KMS-11 (cell line): ENCODE data around the gene MYO1H.
"Not testable (repeated sequence)": the region's sequence is repeated elsewhere in the genome, so short reads cannot be mapped to it uniquely, and the experiment has no call there.

Experiments used
- H2AFZ ChIP-seq: fragments of 200-600 bp; sonication (generic); 2 replicates; pipeline ENCODE4 v1.6.1; 2016; ENCODE audit warnings: antibody characterized with exemption, mixed run types, low read depth
- H3K27ac ChIP-seq: fragments of 200-600 bp; sonication (generic); 2 replicates; pipeline ENCODE4 v1.6.1; 2016; ENCODE audit warnings: mild to moderate bottlenecking, mixed run types
- H3K27me3 ChIP-seq: fragments of 200-600 bp; sonication (generic); 2 replicates; pipeline ENCODE4 v1.6.1; 2017; ENCODE audit warnings: mild to moderate bottlenecking, low read depth, mixed run types, moderate library complexity; ENCODE audit not compliant: insufficient read depth
- H3K36me3 ChIP-seq: fragments of 200-600 bp; sonication (generic); 2 replicates; pipeline ENCODE4 v1.6.1; 2017; ENCODE audit warnings: mild to moderate bottlenecking, mixed run types; ENCODE audit not compliant: insufficient read depth
- H3K4me1 ChIP-seq: fragments of 200-600 bp; sonication (generic); 2 replicates; pipeline ENCODE4 v1.6.1; 2016; ENCODE audit warnings: mild to moderate bottlenecking, low read depth, mixed run types; ENCODE audit not compliant: poor library complexity, severe bottlenecking
- H3K4me2 ChIP-seq: fragments of 200-600 bp; sonication (generic); 2 replicates; pipeline ENCODE4 v1.7.0; 2016; ENCODE audit warnings: mild to moderate bottlenecking, mixed run types
- H3K4me3 ChIP-seq: fragments of 200-600 bp; sonication (generic); IDR thresholded peaks from 2 replicates; pipeline ENCODE4 v1.6.1; 2017; ENCODE audit warnings: low read depth, low read length, mixed read lengths; ENCODE audit not compliant: insufficient read depth
- H3K79me2 ChIP-seq: fragments of 200-600 bp; sonication (generic); 2 replicates; pipeline ENCODE4 v1.6.1; 2016; ENCODE audit warnings: low read depth, mixed run types; ENCODE audit not compliant: insufficient read depth
- H3K9ac ChIP-seq: fragments of 200-600 bp; sonication (generic); 2 replicates; pipeline ENCODE4 v1.6.1; 2016; ENCODE audit warnings: mild to moderate bottlenecking, mixed run types
- H4K20me1 ChIP-seq: fragments of 200-600 bp; sonication (generic); 2 replicates; pipeline ENCODE4 v1.6.1; 2016; ENCODE audit warnings: mild to moderate bottlenecking, mixed run types; ENCODE audit not compliant: insufficient read depth
- CTCF ChIP-seq: fragments of 200-600 bp; sonication (generic); conservative IDR thresholded peaks from 2 replicates; pipeline ENCODE4 v1.6.1; 2017; ENCODE audit warnings: low read depth, mild to moderate bottlenecking, antibody characterized with exemption, low read length, moderate library complexity, mixed read lengths

Gene MYO1H

GRCh38 chr12:109466821-109467220 is 119.1 kb downstream of the MYO1H start:
- no peak for TF ChIP-seq CTCF
- H2AFZ ChIP-seq, result no peak overlapping the region
- no peak overlapping the region for H3K4me3 ChIP-seq
- H3K9ac ChIP-seq, result no peak overlapping the region
- H3K27me3 ChIP-seq, result no peaks in the 10 kb centered on the region
- no peaks in the 10 kb centered on the region for H3K36me3 ChIP-seq
- no peaks in the 10 kb centered on the region for H4K20me1 ChIP-seq
- no peaks in the 10 kb centered on the region for H3K79me2 ChIP-seq
- no peak overlapping the region for H3K4me2 ChIP-seq
- no peaks in the 10 kb centered on the region for H3K4me1 ChIP-seq
- H3K27ac ChIP-seq, result no peak overlapping the region

GRCh38 chr12:109467978-109468676 is 120.4 kb downstream of the MYO1H start:
- Histone ChIP-seq H2AFZ (no peak overlapping the region), H3K9ac (no peak overlapping the region), H3K27me3 (no peaks in the 10 kb centered on the region), H3K27ac (no peak overlapping the region), H3K4me3 (no peak overlapping the region), H4K20me1 (no peaks in the 10 kb centered on the region), H3K36me3 (no peaks in the 10 kb centered on the region), H3K79me2 (no peaks in the 10 kb centered on the region), H3K4me1 (no peaks in the 10 kb centered on the region), H3K4me2 (no peak overlapping the region)
- no peak for TF ChIP-seq CTCF

- no peaks in the 10 kb centered on the region; the same call in 1 of the 2 replicates for H3K79me2 ChIP-seq
- no peaks in the 10 kb centered on the region for H3K36me3 ChIP-seq
- no peak overlapping the region for H3K4me3 ChIP-seq
- no peak overlapping the region for H3K27ac ChIP-seq
- no peaks in the 10 kb centered on the region for H3K27me3 ChIP-seq
- no peaks in the 10 kb centered on the region for H3K4me1 ChIP-seq
- H2AFZ ChIP-seq, result no peak overlapping the region
- no peak overlapping the region for H3K4me2 ChIP-seq
- H4K20me1 ChIP-seq, result no peaks in the 10 kb centered on the region
- TF ChIP-seq CTCF, result no peak
- H3K9ac ChIP-seq, result no peak overlapping the region
These were observed 121.8 kb downstream of the MYO1H start for GRCh38 chr12:109469517-109469916.

- H3K4me1 ChIP-seq, result peaks cover 4% of the 10 kb centered on the region
- no peaks in the 10 kb centered on the region for H3K27me3 ChIP-seq
- no peaks in the 10 kb centered on the region for H3K36me3 ChIP-seq
- no peaks in the 10 kb centered on the region for H4K20me1 ChIP-seq
- no peak overlapping the region for H3K4me2 ChIP-seq
- TF ChIP-seq CTCF, result no peak
- H3K79me2 ChIP-seq, result peaks cover 19% of the 10 kb centered on the region; the same call in 1 of the 2 replicates
- H2AFZ ChIP-seq, result no peak overlapping the region
- no peak overlapping the region for H3K9ac ChIP-seq
- no peak overlapping the region for H3K4me3 ChIP-seq
- no peak overlapping the region for H3K27ac ChIP-seq
These were observed 125.3 kb downstream of the MYO1H start for GRCh38 chr12:109473006-109473405.

- not testable (repeated sequence) for H4K20me1 ChIP-seq, H3K27me3 ChIP-seq, H3K27ac ChIP-seq, H3K4me2 ChIP-seq, H2AFZ ChIP-seq, H3K4me1 ChIP-seq, H3K36me3 ChIP-seq, H3K9ac ChIP-seq, H3K4me3 ChIP-seq
- H3K79me2 ChIP-seq, result peaks cover 19% of the 10 kb centered on the region; the same call in 1 of the 2 replicates
These were observed 126.0 kb downstream of the MYO1H start for GRCh38 chr12:109473526-109474270.
